ENCODE results near the gene RABGAP1L.

DNA sequence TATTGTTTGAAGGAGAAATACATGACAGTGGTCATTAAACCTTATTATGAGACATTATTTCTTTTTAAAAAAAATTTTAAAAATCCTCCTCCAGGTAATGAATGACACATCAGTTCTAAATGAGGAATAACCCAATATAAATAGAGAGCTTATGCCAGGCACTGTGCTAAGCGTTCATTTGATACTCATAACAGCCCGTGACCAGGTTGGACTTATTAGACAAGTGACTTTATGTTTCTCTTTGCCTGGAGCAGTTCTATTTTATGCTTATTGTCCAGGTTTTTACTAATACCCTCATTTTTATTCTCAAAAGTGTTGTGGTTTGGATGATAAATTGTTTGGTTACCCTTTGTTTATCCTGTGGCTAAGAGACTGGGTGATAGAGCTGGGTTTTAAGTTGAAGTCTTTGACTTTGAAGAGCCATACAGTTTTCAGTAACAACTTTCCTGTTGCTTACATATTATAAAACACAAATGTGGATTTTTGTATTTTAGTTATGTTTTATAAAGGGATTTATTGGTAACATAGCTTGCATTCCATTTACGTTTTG lies 84.2 kb downstream of the RABGAP1L start:
- TF ChIP-seq, protein P1, sequence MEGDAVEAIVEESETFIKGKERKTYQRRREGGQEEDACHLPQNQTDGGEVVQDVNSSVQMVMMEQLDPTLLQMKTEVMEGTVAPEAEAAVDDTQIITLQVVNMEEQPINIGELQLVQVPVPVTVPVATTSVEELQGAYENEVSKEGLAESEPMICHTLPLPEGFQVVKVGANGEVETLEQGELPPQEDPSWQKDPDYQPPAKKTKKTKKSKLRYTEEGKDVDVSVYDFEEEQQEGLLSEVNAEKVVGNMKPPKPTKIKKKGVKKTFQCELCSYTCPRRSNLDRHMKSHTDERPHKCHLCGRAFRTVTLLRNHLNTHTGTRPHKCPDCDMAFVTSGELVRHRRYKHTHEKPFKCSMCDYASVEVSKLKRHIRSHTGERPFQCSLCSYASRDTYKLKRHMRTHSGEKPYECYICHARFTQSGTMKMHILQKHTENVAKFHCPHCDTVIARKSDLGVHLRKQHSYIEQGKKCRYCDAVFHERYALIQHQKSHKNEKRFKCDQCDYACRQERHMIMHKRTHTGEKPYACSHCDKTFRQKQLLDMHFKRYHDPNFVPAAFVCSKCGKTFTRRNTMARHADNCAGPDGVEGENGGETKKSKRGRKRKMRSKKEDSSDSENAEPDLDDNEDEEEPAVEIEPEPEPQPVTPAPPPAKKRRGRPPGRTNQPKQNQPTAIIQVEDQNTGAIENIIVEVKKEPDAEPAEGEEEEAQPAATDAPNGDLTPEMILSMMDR (conservative IDR thresholded peaks at IDR 0.05; ENCODE audit: low read length) = no peak
- TF ChIP-seq EZH2phosphoT487 (IDR thresholded peaks at IDR 0.05; ENCODE audit: borderline replicate concordance) = no peak
